C4-2B (cell line): ENCODE measurements around the gene CDK12.

ENCODE experiments used
- CTCF ChIP-seq: fragments of 450-650 bp; conservative IDR thresholded peaks from 2 replicates; pipeline ENCODE4 v1.5.1; 2017; ENCODE audit warnings: mild to moderate bottlenecking
- ZFX ChIP-seq: fragments of 450-650 bp; IDR thresholded peaks from 2 replicates; pipeline ENCODE4 v1.6.1; 2017

GRCh38 chr17:39562976-39563375 is 101.7 kb downstream of the CDK12 start:
- TF ChIP-seq CTCF (no peak), ZFX (no peak)
